ENCODE measurements around the gene ARID2. TPM values are rescaled to one million over a fixed set of nuclear protein-coding genes. Genes with fewer than 3 reads are reported as not detected.

ARID2 gene
- polyA plus RNA-seq, 1 experiment = 18.5 TPM

DNA sequence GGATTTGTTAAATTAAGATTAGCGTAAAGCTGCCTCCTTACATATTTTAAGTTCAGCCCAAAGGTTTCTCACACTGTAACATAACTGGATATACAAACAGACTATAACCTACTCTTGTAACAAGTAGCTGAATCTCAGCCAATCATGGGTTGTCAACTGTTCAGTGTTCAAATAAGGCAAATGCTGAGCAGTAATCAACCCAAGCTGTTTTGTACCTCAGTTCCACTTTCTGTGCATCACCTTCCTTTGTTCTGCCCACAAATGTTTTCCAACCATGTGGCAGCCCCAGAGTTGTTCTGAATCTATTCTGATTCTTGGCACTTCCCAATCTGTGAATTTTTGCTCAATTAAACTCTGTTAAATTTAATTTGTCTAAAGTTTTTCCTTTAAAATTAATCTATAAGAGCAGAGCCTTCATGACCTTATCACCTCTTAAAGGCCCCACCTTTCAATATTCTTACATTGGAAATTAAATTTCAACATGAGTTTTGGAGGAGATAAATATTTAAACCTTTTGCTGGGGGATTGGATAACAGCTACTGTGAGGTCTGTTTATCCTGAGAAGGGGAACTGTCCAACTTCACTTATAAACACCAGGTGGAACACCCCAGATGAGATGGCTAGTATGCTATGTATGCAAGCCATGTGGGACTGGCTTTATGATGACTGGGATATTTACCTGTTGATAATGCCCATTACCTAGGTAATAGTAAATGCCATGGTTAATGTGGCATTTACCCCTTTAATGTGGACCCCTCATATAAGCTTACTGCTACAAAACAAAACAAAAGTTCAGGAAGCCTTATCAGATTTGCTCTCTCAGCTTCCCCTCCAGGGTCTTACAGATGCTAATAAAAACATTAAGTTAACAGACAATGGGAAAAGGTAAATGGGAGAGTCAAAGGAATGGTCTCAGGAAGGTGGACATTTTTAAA lies 42.2 kb upstream of the ARID2 start:
- POLR2A ChIA-PET = no interaction called here
- TF ChIP-seq CTCF (IDR thresholded peaks at IDR 0.05; ENCODE audit: low read depth, low read length) = no peak
- DNase-seq (ENCODE audit: low read depth, low spot score) = no peak
- Histone ChIP-seq H3K4me3 (ENCODE audit: low read depth, low read length) (no peak overlapping the region), H3K27ac (ENCODE audit: low read depth, low read length) (no peak overlapping the region), H3K27me3 (ENCODE audit: control insufficient read depth, insufficient read depth, low read length) (no peaks in the 10 kb centered on the region), H3K9me3 (ENCODE audit: control insufficient read depth, insufficient read depth, low read length) (no peaks in the 10 kb centered on the region)
- CTCF ChIA-PET = no interaction called here

- ChIA-PET CTCF (no interaction called here), POLR2A (no interaction called here)
- Histone ChIP-seq H3K9me3 (ENCODE audit: control insufficient read depth, insufficient read depth, low read length) (no peaks in the 10 kb centered on the region), H3K27ac (ENCODE audit: low read depth, low read length) (no peak overlapping the region), H3K27me3 (ENCODE audit: control insufficient read depth, insufficient read depth, low read length) (no peaks in the 10 kb centered on the region), H3K4me3 (ENCODE audit: low read depth, low read length) (no peak overlapping the region)
- DNase-seq (ENCODE audit: low read depth, low spot score) = no peak
- no peak for TF ChIP-seq CTCF (IDR thresholded peaks at IDR 0.05; ENCODE audit: low read depth, low read length)
These were observed 41.3 kb upstream of the ARID2 start for GRCh38 chr12:45688183-45688582.

- no peak overlapping the region for H3K27ac ChIP-seq (ENCODE audit: low read depth, low read length)
These were observed 34.5 kb upstream of the ARID2 start for GRCh38 chr12:45695035-45695434.

DNA sequence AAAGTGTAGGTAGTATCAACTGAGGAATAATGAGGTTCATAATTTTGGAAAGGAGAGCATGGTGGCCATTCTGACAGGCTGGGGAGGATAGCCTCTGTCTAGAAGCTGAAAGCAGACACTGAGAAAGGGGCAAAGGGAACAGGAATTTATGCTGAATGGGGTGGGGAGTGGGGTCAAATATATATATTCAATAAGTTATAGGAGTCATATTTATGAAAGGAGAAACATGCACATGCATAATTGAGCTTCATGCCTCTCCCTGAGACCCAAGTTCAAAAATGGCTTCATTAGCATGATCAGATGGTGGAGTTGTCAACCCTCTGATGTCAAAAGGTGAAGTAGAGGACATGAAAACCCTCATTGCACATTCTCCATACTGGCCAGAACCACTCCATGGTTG lies 33.9 kb upstream of the ARID2 start:
- TF ChIP-seq CTCF (IDR thresholded peaks at IDR 0.05; ENCODE audit: low read depth, low read length) = no peak
- CTCF ChIA-PET = no interaction called here

More at GRCh38 chr12:45695035-45695434, 34.5 kb upstream of the ARID2 start:
- no peak for DNase-seq (ENCODE audit: low read depth, low spot score)
- ChIA-PET POLR2A (no interaction called here), CTCF (no interaction called here)
- no peak for TF ChIP-seq CTCF (IDR thresholded peaks at IDR 0.05; ENCODE audit: low read depth, low read length)
- Histone ChIP-seq H3K4me3 (ENCODE audit: low read depth, low read length) (no peak overlapping the region), H3K9me3 (ENCODE audit: control insufficient read depth, insufficient read depth, low read length) (peaks cover 15% of the 10 kb centered on the region), H3K27me3 (ENCODE audit: control insufficient read depth, insufficient read depth, low read length) (no peaks in the 10 kb centered on the region)

DNA sequence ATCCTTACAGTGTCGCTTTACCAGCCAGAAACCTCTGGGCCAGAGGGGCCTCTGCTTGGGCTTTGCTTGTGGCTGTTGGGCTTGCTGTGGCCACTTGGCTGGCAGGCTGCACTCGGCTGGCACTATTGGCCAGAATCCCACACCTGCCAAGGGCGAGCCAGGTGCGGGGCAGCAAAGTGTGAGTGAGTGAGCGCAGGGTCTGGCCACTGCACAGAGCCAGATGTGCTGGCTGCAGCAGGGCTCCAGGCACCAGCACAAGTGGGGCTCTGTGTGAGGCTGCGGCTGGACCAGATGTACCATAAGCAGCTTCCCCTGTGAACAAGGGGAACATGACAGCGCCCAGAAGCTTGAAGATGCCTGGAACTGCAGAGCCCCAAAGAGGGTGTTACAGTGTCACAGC lies 33.5 kb upstream of the ARID2 start:
- ChIA-PET POLR2A (no interaction called here), CTCF (no interaction called here)
- no peak for DNase-seq (ENCODE audit: low read depth, low spot score)

More for the DNA sequence above, 33.9 kb upstream of the ARID2 start:
- Histone ChIP-seq H3K4me3 (ENCODE audit: low read depth, low read length) (no peak overlapping the region), H3K27ac (ENCODE audit: low read depth, low read length) (no peak overlapping the region), H3K9me3 (ENCODE audit: control insufficient read depth, insufficient read depth, low read length) (peaks cover 15% of the 10 kb centered on the region), H3K27me3 (ENCODE audit: control insufficient read depth, insufficient read depth, low read length) (no peaks in the 10 kb centered on the region)
- POLR2A ChIA-PET = no interaction called here
- no peak for DNase-seq (ENCODE audit: low read depth, low spot score)

More for the DNA sequence above, 33.5 kb upstream of the ARID2 start:
- Histone ChIP-seq H3K27me3 (ENCODE audit: control insufficient read depth, insufficient read depth, low read length) (no peaks in the 10 kb centered on the region), H3K27ac (ENCODE audit: low read depth, low read length) (no peak overlapping the region), H3K4me3 (ENCODE audit: low read depth, low read length) (no peak overlapping the region), H3K9me3 (ENCODE audit: control insufficient read depth, insufficient read depth, low read length) (peaks cover 15% of the 10 kb centered on the region)
- TF ChIP-seq CTCF (IDR thresholded peaks at IDR 0.05; ENCODE audit: low read depth, low read length) = no peak
